ENCODE measurements around the gene RTEL1. TPM values are rescaled to one million over a fixed set of nuclear protein-coding genes. Genes with fewer than 3 reads are reported as not detected.
A peak's percentile ranks its signal among the peaks of the same experiment; 100 is the strongest.
"Not testable (repeated sequence)": the region's sequence is repeated elsewhere in the genome, so short reads cannot be mapped to it uniquely, and the experiment has no call there.

The RTEL1 gene
- total RNA-seq, 1 experiment from 2014 or later = 21.9 TPM

- DNase-seq (ENCODE audit: low read depth) = no peak
Measured at GRCh38 chr20:63664861-63665594, 6.9 kb downstream of the RTEL1 start.

GRCh38 chr20:63665708-63666107, 7.6 kb downstream of the RTEL1 start:
- no peak for DNase-seq (ENCODE audit: low read depth)

- no peak for DNase-seq (ENCODE audit: low read depth)
Measured at GRCh38 chr20:63667858-63668257, 9.7 kb downstream of the RTEL1 start.

DNA sequence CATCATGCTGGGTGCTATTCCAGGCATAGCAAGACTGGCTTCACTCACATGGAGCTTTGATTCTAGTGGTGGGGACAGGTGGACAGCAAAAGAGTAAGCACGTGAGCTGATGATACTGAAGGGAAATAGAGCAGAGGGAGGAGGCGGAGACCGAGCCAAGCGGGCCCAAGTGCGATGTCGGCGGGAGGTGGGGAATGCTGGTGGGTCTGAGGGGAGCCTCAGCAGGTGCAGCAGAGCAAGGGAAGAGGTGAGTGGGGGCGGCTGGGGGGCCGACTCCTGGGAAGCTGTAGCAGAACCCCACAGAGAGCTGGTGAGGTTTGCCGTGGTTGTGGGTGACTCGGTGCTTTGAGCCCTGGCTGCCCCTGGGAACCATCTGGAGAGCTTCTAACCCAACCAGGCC, 10.2 kb downstream of the RTEL1 start:
- DNase-seq (ENCODE audit: low read depth) = no peak

DNA sequence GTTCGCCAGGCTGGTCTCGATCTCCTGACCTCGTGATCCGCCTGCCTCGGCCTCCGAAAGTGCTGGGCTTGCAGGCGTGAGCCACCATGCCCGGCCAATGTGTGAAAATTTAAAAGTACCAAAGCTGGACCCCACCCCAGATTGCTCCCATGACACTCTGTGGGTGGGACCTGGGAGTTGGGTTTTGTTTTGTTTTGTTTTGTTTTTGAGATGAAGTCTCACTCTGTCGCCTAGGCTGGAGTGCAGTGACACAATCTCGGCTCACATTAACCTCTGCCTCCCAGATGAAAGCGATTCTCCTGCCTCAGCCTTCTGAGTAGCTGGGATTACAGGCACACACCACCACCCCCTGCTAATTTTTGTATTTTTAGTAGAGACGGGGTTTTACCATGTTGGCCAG, 13.6 kb downstream of the RTEL1 start:
- not testable (repeated sequence) for DNase-seq (ENCODE audit: low read depth)

GRCh38 chr20:63672666-63673065, 14.6 kb downstream of the RTEL1 start:
- no peak for DNase-seq (ENCODE audit: low read depth)

- no peak for DNase-seq (ENCODE audit: low read depth)
Measured at GRCh38 chr20:63673951-63674350, 15.8 kb downstream of the RTEL1 start.

GRCh38 chr20:63675681-63676368, 17.7 kb downstream of the RTEL1 start:
- DNase-seq (ENCODE audit: low read depth) = no peak

DNA sequence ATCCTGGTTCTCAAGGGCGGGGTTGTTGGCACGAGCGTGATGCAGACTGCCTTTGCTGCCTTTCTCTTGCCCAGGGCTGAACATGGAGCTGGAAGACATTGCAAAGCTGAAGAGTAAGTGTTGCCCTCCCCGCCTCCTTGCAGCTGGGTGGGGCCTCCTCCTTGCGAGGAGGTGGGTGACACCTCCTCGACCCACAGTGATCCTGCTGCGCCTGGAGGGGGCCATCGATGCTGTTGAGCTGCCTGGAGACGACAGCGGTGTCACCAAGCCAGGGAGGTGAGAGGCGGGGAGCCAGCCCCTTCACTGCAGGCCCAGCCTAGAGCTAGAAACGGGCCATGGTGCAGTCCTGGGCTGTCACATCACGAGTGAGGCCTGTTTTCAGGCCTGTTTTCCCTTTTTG, 20.0 kb downstream of the RTEL1 start:
- no peak for DNase-seq (ENCODE audit: low read depth)

GRCh38 chr20:63678667-63679465, 20.8 kb downstream of the RTEL1 start:
- DNase-seq (ENCODE audit: low read depth) = no peak

GRCh38 chr20:63679799-63680305, 21.7 kb downstream of the RTEL1 start:
- no peak for DNase-seq (ENCODE audit: low read depth)

- DNase-seq (ENCODE audit: low read depth) = no peak
Measured at GRCh38 chr20:63680427-63680826, 22.3 kb downstream of the RTEL1 start.

DNA sequence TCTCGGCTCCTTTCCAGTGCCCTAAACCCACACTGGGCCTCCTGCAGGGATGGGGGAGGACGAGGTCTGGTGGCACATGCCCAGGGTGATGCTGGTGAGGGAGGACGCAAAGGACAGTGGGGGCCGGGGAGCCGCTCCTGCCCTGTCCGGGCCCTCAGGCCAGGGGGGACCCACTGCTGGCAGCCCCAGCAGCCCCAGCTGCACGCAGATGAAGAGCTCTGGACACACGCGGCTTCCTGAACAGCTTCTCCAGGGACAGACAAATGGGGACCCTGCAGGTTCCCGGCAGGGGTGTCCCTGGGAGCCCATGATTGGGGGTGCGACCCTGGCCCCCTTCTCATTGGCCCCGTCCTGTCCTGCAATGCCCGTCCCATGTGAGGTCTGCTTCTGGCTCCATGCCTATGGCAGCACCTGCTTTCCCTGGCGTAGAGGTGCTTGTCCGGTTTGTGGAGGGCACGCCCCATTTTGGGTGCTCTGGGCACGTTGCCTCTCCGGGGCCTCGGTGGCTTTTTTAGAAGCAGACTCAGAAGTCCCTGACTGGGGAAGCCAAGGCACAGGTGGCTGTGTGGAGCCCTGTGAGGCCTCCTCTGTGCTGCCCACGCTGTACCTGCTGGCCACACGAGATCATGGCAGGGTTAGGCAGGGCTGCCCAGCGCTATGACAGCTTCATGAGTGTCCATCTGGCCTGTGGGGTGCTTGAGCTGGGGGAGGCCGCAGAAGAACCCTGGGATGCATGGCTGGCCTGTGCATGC, 22.9 kb downstream of the RTEL1 start:
- DNase-seq (ENCODE audit: low read depth) = no peak

DNA sequence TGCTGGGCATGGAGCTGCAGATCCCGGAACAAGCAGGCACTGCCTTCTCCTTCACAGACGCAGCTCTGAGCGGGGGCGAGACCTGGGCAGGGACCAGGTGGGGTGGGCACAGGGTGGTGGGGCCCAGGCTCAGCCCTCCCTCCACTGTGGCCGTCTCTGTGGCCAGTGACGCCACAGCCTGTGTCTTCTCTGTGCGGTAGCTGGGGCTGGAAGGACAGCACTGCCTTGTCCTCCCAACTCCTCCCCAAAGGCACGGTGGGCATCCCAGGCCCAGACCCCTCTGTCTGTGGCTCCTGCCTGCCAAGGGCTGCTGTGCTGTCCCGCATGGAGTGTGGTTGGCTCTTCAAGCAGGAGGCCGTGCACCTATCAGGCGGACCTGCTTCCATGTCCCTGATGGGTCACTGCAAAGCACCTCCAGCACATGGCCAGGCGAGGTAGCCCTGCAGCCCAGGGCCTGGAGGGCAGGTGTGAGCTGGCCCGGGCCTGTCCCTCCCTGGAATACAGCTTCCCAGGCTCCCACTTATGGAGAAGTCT, 23.6 kb downstream of the RTEL1 start:
- DNase-seq (ENCODE audit: low read depth) = no peak

GRCh38 chr20:63682384-63683139, 24.4 kb downstream of the RTEL1 start:
- peak; percentile 98 for DNase-seq (ENCODE audit: low read depth)

- no peak for DNase-seq (ENCODE audit: low read depth)
Measured at GRCh38 chr20:63685269-63686026, 27.3 kb downstream of the RTEL1 start.

DNA sequence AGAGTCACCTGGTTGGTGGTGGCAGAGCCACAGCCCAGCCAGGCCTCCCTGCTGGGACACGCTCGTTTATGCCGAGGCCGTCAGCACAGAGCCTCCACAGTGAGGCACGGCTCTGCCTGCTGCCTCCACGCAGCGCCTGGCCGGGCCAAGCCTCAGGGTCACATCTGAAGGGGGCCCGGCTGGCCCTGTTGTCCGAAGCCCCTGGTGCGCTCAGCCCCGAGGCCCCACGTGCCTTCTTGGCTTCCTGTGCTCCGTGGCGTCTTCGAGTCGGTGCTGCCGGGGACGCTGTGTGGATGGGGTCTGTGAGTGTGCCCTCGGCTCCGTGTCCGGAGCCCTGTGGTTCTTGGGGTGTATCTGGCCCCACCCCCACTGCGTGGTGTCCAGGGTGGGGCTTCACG, 28.0 kb downstream of the RTEL1 start:
- DNase-seq (ENCODE audit: low read depth) = no peak

- peak; percentile 92 for DNase-seq (ENCODE audit: low read depth)
Measured at GRCh38 chr20:63686492-63687321, 28.6 kb downstream of the RTEL1 start.
